GM23248 (cell line): ENCODE data around the gene MED15.

Experiments used
- EZH2 ChIP-seq: fragments of 200-600 bp; sonication (generic); IDR thresholded peaks from 2 replicates; pipeline ENCODE4 v1.6.1; 2018; ENCODE audit warnings: antibody characterized with exemption, mild to moderate bottlenecking; ENCODE audit not compliant: insufficient read depth, poor library complexity, severe bottlenecking
- EZH2phosphoT487 ChIP-seq: fragments of 200-600 bp; sonication (generic); IDR thresholded peaks from 2 replicates; pipeline ENCODE4 v1.6.1; 2018; ENCODE audit warnings: antibody characterized with exemption, moderate library complexity, mild to moderate bottlenecking, low read depth; ENCODE audit not compliant: insufficient read depth

DNA sequence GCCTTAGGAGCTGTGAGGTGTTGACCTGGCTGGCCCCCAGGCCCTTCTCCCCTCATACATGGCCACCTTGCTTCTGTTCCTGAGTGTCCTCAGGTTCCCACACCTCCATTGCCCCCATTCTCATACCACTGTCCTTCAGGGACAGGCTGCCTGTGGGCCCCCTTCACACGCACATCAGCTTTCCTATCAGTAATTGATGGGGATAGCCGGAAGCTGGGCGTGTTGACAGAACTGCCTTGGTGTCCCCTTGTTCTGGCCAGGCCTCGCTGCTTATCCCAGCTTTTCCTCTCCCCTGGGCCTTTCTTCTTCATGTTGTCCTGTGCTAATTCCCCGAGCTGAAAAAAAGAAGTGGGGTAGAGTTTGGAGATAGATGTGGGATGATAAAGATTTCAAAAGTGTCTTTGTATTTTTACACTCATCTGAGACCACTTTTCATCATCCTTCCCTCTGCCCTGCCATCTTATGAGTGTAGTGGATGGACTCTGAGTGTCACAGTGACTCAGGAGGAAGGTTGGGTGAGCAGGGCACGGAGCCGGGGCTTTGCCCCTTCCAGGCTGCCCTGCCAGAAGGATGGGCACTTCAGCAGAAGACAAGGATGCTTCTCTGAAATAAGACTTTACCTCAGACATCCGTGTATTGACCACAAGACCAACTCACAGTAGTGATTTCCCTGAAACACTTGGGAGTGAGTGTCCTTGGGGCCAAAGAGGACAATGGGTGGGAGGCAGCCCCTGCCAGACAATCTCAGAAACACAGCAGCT is 42.8 kb downstream of the MED15 start:
- TF ChIP-seq EZH2 (no peak), EZH2phosphoT487 (no peak)
